Chondrocyte (in vitro differentiated cells): Measurements from ENCODE around the gene TEX261. TPM values are rescaled to one million over a fixed set of nuclear protein-coding genes. Genes with fewer than 3 reads are reported as not detected.

Experiments
- DNase-seq: peaks from one replicate; pipeline ENCODE4 v3.0.0; 2021; ENCODE audit warnings: mixed read lengths, low spot score
- H3K27ac Mint-ChIP-seq: one replicate; pipeline ENCODE4 v1.8.0; 2021; ENCODE audit warnings: mild to moderate bottlenecking, moderate library complexity, mixed read lengths; ENCODE audit not compliant: unreplicated experiment
- H3K27me3 Mint-ChIP-seq: 2 replicates; pipeline ENCODE4 v1.8.0; 2021; ENCODE audit warnings: low read depth, mixed read lengths
- H3K36me3 Mint-ChIP-seq: 2 replicates; pipeline ENCODE4 v1.8.0; 2021; ENCODE audit warnings: low read depth, mixed read lengths
- H3K4me1 Mint-ChIP-seq: 2 replicates; pipeline ENCODE4 v1.8.0; 2021; ENCODE audit warnings: low read depth, mild to moderate bottlenecking, mixed read lengths
- H3K4me3 Mint-ChIP-seq: one replicate; pipeline ENCODE4 v1.8.0; 2021; ENCODE audit warnings: mild to moderate bottlenecking, moderate library complexity, mixed read lengths; ENCODE audit not compliant: unreplicated experiment
- H3K9me3 Mint-ChIP-seq: 2 replicates; pipeline ENCODE4 v1.8.0; 2021; ENCODE audit warnings: low read depth, mixed read lengths
- CTCF ChIP-seq: fragments of 200-600 bp; sonication (generic); IDR thresholded peaks from 2 replicates; pipeline ENCODE4 v1.5.0; 2021; ENCODE audit warnings: antibody characterized with exemption, mild to moderate bottlenecking, moderate library complexity
- total RNA-seq: library from RNA; stranded (reverse); gene quantifications from 3 replicates; pipeline ENCODE4 v1.2.1, GENCODE V29; 2021

TEX261 gene
- total RNA-seq, 1 donor from 2014 or later: 54.1 TPM

DNA sequence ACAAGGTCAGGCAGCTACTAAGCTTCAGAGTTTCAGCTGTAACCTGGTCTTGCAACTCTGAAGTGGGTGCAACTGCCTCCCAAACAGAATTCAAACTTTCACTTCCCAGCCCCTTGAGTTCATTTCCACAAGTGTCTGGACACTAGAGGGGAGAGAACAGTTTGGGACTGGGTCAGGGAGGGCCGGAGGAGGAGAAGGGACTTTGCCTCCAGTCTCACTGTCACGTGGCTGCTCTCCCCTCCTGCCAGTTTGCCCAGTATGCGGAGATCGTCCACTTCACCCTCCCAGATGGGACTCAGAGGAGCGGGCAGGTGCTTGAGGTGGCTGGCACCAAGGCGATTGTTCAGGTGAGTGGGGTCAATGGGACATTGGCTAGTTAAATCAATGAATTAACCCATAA lies 36.9 kb downstream of the TEX261 start:
- DNase-seq: no peak
- TF ChIP-seq CTCF: no peak
- no peak overlapping the region for H3K4me3 Mint-ChIP-seq
- H3K27ac Mint-ChIP-seq: no peak overlapping the region
- peaks cover 4% of the 10 kb centered on the region for H3K36me3 Mint-ChIP-seq
- peaks cover 5% of the 10 kb centered on the region for H3K4me1 Mint-ChIP-seq
- H3K27me3 Mint-ChIP-seq: peaks cover 2% of the 10 kb centered on the region
- no peaks in the 10 kb centered on the region for H3K9me3 Mint-ChIP-seq

- Mint-ChIP-seq H3K4me3 (no peak overlapping the region), H3K9me3 (no peaks in the 10 kb centered on the region), H3K27me3 (peaks cover 2% of the 10 kb centered on the region), H3K36me3 (peaks cover 4% of the 10 kb centered on the region), H3K4me1 (peaks cover 5% of the 10 kb centered on the region), H3K27ac (no peak overlapping the region)
- DNase-seq: no peak
- no peak for TF ChIP-seq CTCF
Measured at GRCh38 chr2:70956141-70956540, 38.5 kb downstream of the TEX261 start.

- Mint-ChIP-seq H3K4me3 (no peak overlapping the region), H3K27ac (no peak overlapping the region), H3K9me3 (no peaks in the 10 kb centered on the region), H3K27me3 (peaks cover 2% of the 10 kb centered on the region), H3K36me3 (peaks cover 1% of the 10 kb centered on the region), H3K4me1 (peaks cover 5% of the 10 kb centered on the region)
- no peak for DNase-seq
- TF ChIP-seq CTCF: no peak
Measured at GRCh38 chr2:70954886-70955285, 39.8 kb downstream of the TEX261 start.

DNA sequence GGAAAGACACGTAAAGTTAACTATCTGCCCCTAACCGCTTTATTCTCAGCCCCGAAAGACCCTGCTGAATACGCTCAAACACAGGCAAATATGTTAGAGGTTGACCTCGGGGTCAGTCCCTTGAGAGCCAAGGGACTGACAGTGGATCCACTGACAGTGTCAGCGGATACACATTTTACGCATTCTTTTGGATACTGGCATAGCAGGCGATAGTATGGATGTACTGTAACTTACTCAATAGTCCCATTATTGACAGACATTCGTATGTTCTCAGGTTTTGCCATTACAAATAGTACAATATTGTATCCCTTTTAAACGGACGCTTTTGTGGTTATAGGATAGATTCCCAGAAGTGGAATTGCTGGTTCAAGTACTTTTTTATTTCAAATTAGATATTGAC lies 45.6 kb downstream of the TEX261 start:
- H3K27me3 Mint-ChIP-seq: peaks cover 2% of the 10 kb centered on the region
- no peak overlapping the region for H3K4me3 Mint-ChIP-seq

GRCh38 chr2:70948337-70949003 lies 46.2 kb downstream of the TEX261 start:
- no peaks in the 10 kb centered on the region for H3K36me3 Mint-ChIP-seq
- H3K4me3 Mint-ChIP-seq: peak overlapping the region; percentile 75
- peak overlapping the region; percentile 43 for H3K27ac Mint-ChIP-seq
- peak; percentile 97 for TF ChIP-seq CTCF
- no peaks in the 10 kb centered on the region for H3K9me3 Mint-ChIP-seq
- peaks cover 1% of the 10 kb centered on the region for H3K27me3 Mint-ChIP-seq
- no peak for DNase-seq
- peaks cover 24% of the 10 kb centered on the region for H3K4me1 Mint-ChIP-seq

More for the DNA sequence above, 45.6 kb downstream of the TEX261 start:
- no peak for DNase-seq
- Mint-ChIP-seq H3K27ac (no peak overlapping the region), H3K4me1 (peaks cover 24% of the 10 kb centered on the region), H3K36me3 (no peaks in the 10 kb centered on the region), H3K9me3 (no peaks in the 10 kb centered on the region)
- TF ChIP-seq CTCF: no peak
